ENCODE results near the gene CLEC6A.

The CLEC6A gene

GRCh38 chr12:8453021-8453513 is 2.7 kb upstream of the CLEC6A start:
- Histone ChIP-seq H3K4ac (ENCODE audit: low read length) (no peak overlapping the region), H2BK5ac (ENCODE audit: low read length) (no peak overlapping the region), H3K27ac (replicated peaks; ENCODE audit: low read length) (no peak overlapping the region), H3K79me1 (ENCODE audit: low read depth, low read length) (no peaks in the 10 kb centered on the region), H4K8ac (ENCODE audit: low read depth, low read length) (no peak overlapping the region), H3K9me3 (replicated peaks in 1 of 2; ENCODE audit: control insufficient read depth in 2 of 2, insufficient read depth in 1 of 2, low read depth in 1 of 2, low read length in 2 of 2) (peaks cover 0 to 1% of the 10 kb centered on the region in 2 donors), H4K91ac (ENCODE audit: low read depth, low read length, poor library complexity) (no peak overlapping the region), H3K4me1 (ENCODE audit: control insufficient read depth in 2 of 2, insufficient read depth in 1 of 2, low read depth in 1 of 2, low read length in 2 of 2) (peaks cover 0 to 2% of the 10 kb centered on the region in 2 donors), H3K23ac (ENCODE audit: low read depth, low read length, poor library complexity) (no peak overlapping the region), H2BK15ac (ENCODE audit: low read length) (no peak overlapping the region), H2BK120ac (ENCODE audit: low read depth, low read length) (no peak overlapping the region), H3K27me3 (ENCODE audit: control insufficient read depth in 3 of 3, insufficient read depth in 3 of 3, low read depth in 1 of 3, low read length in 3 of 3) (no peaks in the 10 kb centered on the region), H3K18ac (ENCODE audit: low read length) (no peak overlapping the region), H3K14ac (ENCODE audit: low read length) (no peak overlapping the region), H3K36me3 (replicated peaks in 1 of 2; ENCODE audit: control insufficient read depth in 2 of 2, insufficient read depth in 2 of 2, low read length in 2 of 2) (no peaks in the 10 kb centered on the region), H2BK12ac (ENCODE audit: low read length) (no peak overlapping the region), H3K4me3 (ENCODE audit: low read length in 2 of 2) (no peak overlapping the region), H2AK5ac (ENCODE audit: low read depth, low read length) (no peak overlapping the region), H3K4me2 (ENCODE audit: insufficient read depth, low read length, poor library complexity, severe bottlenecking) (no peak overlapping the region), H3K9ac (ENCODE audit: low read depth, low read length, poor library complexity) (no peak overlapping the region), H2AFZ (ENCODE audit: low read length) (no peak overlapping the region)
- WGBS, 2 donors (ENCODE audit: extremely low coverage in 2 of 2, insufficient read length in 2 of 2, insufficient replicate concordance in 1 of 2): no CpG with 5 or more reads among the region's 4 CpGs
- no peak for DNase-seq (ENCODE audit: low spot score)

GRCh38 chr12:8453796-8454195 is 2.0 kb upstream of the CLEC6A start:
- no peak for DNase-seq (ENCODE audit: low spot score)
- H3K18ac ChIP-seq (ENCODE audit: low read length): no peak overlapping the region
- H3K27me3 ChIP-seq (ENCODE audit: control insufficient read depth in 3 of 3, insufficient read depth in 3 of 3, low read depth in 1 of 3, low read length in 3 of 3): no peaks in the 10 kb centered on the region
- H3K9ac ChIP-seq (ENCODE audit: low read depth, low read length, poor library complexity): no peak overlapping the region
- H3K79me1 ChIP-seq (ENCODE audit: low read depth, low read length): no peaks in the 10 kb centered on the region
- no peaks in the 10 kb centered on the region for H3K36me3 ChIP-seq (replicated peaks in 1 of 2; ENCODE audit: control insufficient read depth in 2 of 2, insufficient read depth in 2 of 2, low read length in 2 of 2)
- no peak overlapping the region for H3K4ac ChIP-seq (ENCODE audit: low read length)
- no peak overlapping the region for H3K27ac ChIP-seq (replicated peaks; ENCODE audit: low read length)
- no peak overlapping the region for H4K91ac ChIP-seq (ENCODE audit: low read depth, low read length, poor library complexity)
- H3K4me1 ChIP-seq (ENCODE audit: control insufficient read depth in 2 of 2, insufficient read depth in 1 of 2, low read depth in 1 of 2, low read length in 2 of 2): peaks cover 0 to 2% of the 10 kb centered on the region in 2 donors
- H2BK15ac ChIP-seq (ENCODE audit: low read length): no peak overlapping the region
- H3K14ac ChIP-seq (ENCODE audit: low read length): no peak overlapping the region
- peaks cover 0 to 1% of the 10 kb centered on the region in 2 donors for H3K9me3 ChIP-seq (replicated peaks in 1 of 2; ENCODE audit: control insufficient read depth in 2 of 2, insufficient read depth in 1 of 2, low read depth in 1 of 2, low read length in 2 of 2)
- no peak overlapping the region for H2BK5ac ChIP-seq (ENCODE audit: low read length)
- WGBS, 2 donors (ENCODE audit: extremely low coverage in 2 of 2, insufficient read length in 2 of 2, insufficient replicate concordance in 1 of 2): no CpG with 5 or more reads among the region's 1 CpG
- H3K23ac ChIP-seq (ENCODE audit: low read depth, low read length, poor library complexity): no peak overlapping the region
- no peak overlapping the region for H2AK5ac ChIP-seq (ENCODE audit: low read depth, low read length)
- H2BK12ac ChIP-seq (ENCODE audit: low read length): no peak overlapping the region
- H2AFZ ChIP-seq (ENCODE audit: low read length): no peak overlapping the region
- no peak overlapping the region for H2BK120ac ChIP-seq (ENCODE audit: low read depth, low read length)
- H3K4me3 ChIP-seq (ENCODE audit: low read length in 2 of 2): no peak overlapping the region
- no peak overlapping the region for H4K8ac ChIP-seq (ENCODE audit: low read depth, low read length)
- H3K4me2 ChIP-seq (ENCODE audit: insufficient read depth, low read length, poor library complexity, severe bottlenecking): no peak overlapping the region

- H2AFZ ChIP-seq (ENCODE audit: low read length): no peak overlapping the region
- H3K4ac ChIP-seq (ENCODE audit: low read length): no peak overlapping the region
- H3K36me3 ChIP-seq (replicated peaks in 1 of 2; ENCODE audit: control insufficient read depth in 2 of 2, insufficient read depth in 2 of 2, low read length in 2 of 2): no peaks in the 10 kb centered on the region
- H2BK12ac ChIP-seq (ENCODE audit: low read length): no peak overlapping the region
- H3K4me3 ChIP-seq (ENCODE audit: low read length in 2 of 2): no peak overlapping the region
- no peak overlapping the region for H3K23ac ChIP-seq (ENCODE audit: low read depth, low read length, poor library complexity)
- no peak overlapping the region for H3K27ac ChIP-seq (replicated peaks; ENCODE audit: low read length)
- H2AK5ac ChIP-seq (ENCODE audit: low read depth, low read length): no peak overlapping the region
- H2BK120ac ChIP-seq (ENCODE audit: low read depth, low read length): no peak overlapping the region
- H3K4me2 ChIP-seq (ENCODE audit: insufficient read depth, low read length, poor library complexity, severe bottlenecking): no peak overlapping the region
- no peak overlapping the region for H4K91ac ChIP-seq (ENCODE audit: low read depth, low read length, poor library complexity)
- no peaks in the 10 kb centered on the region for H3K79me1 ChIP-seq (ENCODE audit: low read depth, low read length)
- no peak for DNase-seq (ENCODE audit: low spot score)
- no peaks in the 10 kb centered on the region for H3K27me3 ChIP-seq (ENCODE audit: control insufficient read depth in 3 of 3, insufficient read depth in 3 of 3, low read depth in 1 of 3, low read length in 3 of 3)
- H3K14ac ChIP-seq (ENCODE audit: low read length): no peak overlapping the region
- no peak overlapping the region for H3K18ac ChIP-seq (ENCODE audit: low read length)
- H4K8ac ChIP-seq (ENCODE audit: low read depth, low read length): no peak overlapping the region
- H3K9ac ChIP-seq (ENCODE audit: low read depth, low read length, poor library complexity): no peak overlapping the region
- H2BK5ac ChIP-seq (ENCODE audit: low read length): no peak overlapping the region
- peaks cover 0 to 2% of the 10 kb centered on the region in 2 donors for H3K4me1 ChIP-seq (ENCODE audit: control insufficient read depth in 2 of 2, insufficient read depth in 1 of 2, low read depth in 1 of 2, low read length in 2 of 2)
- no peak overlapping the region for H2BK15ac ChIP-seq (ENCODE audit: low read length)
- peaks cover 0 to 1% of the 10 kb centered on the region in 2 donors for H3K9me3 ChIP-seq (replicated peaks in 1 of 2; ENCODE audit: control insufficient read depth in 2 of 2, insufficient read depth in 1 of 2, low read depth in 1 of 2, low read length in 2 of 2)
These were observed 491 bp upstream of the CLEC6A start for GRCh38 chr12:8455271-8455670.

GRCh38 chr12:8461426-8461825 is 5.7 kb downstream of the CLEC6A start:
- no peak for DNase-seq (ENCODE audit: low spot score)

More at GRCh38 chr12:8461426-8461825, 5.7 kb downstream of the CLEC6A start:
- no peaks in the 10 kb centered on the region for H3K9me3 ChIP-seq (replicated peaks in 1 of 2; ENCODE audit: control insufficient read depth in 2 of 2, insufficient read depth in 1 of 2, low read depth in 1 of 2, low read length in 2 of 2)
- no peak overlapping the region for H2AK5ac ChIP-seq (ENCODE audit: low read depth, low read length)
- WGBS, 2 donors (ENCODE audit: extremely low coverage in 2 of 2, insufficient read length in 2 of 2, insufficient replicate concordance in 1 of 2): no CpG with 5 or more reads among the region's 2 CpGs
- no peak overlapping the region for H4K91ac ChIP-seq (ENCODE audit: low read depth, low read length, poor library complexity)
- no peak overlapping the region for H2BK5ac ChIP-seq (ENCODE audit: low read length)
- no peaks in the 10 kb centered on the region for H3K79me1 ChIP-seq (ENCODE audit: low read depth, low read length)
- H3K27me3 ChIP-seq (ENCODE audit: control insufficient read depth in 3 of 3, insufficient read depth in 3 of 3, low read depth in 1 of 3, low read length in 3 of 3): no peaks in the 10 kb centered on the region
- H3K27ac ChIP-seq (replicated peaks; ENCODE audit: low read length): peak overlapping the region; percentile 33
- peaks cover 0 to 4% of the 10 kb centered on the region in 2 donors for H3K4me1 ChIP-seq (ENCODE audit: control insufficient read depth in 2 of 2, insufficient read depth in 1 of 2, low read depth in 1 of 2, low read length in 2 of 2)
- no peak overlapping the region for H2AFZ ChIP-seq (ENCODE audit: low read length)
- H3K14ac ChIP-seq (ENCODE audit: low read length): no peak overlapping the region
- no peak overlapping the region for H2BK12ac ChIP-seq (ENCODE audit: low read length)
- no peak overlapping the region for H3K4me2 ChIP-seq (ENCODE audit: insufficient read depth, low read length, poor library complexity, severe bottlenecking)
- H2BK120ac ChIP-seq (ENCODE audit: low read depth, low read length): no peak overlapping the region
- H2BK15ac ChIP-seq (ENCODE audit: low read length): no peak overlapping the region
- no peak overlapping the region for H3K4ac ChIP-seq (ENCODE audit: low read length)
- H4K8ac ChIP-seq (ENCODE audit: low read depth, low read length): no peak overlapping the region
- no peak overlapping the region for H3K23ac ChIP-seq (ENCODE audit: low read depth, low read length, poor library complexity)
- no peak overlapping the region for H3K4me3 ChIP-seq (ENCODE audit: low read length in 2 of 2)
- no peaks in the 10 kb centered on the region for H3K36me3 ChIP-seq (replicated peaks in 1 of 2; ENCODE audit: control insufficient read depth in 2 of 2, insufficient read depth in 2 of 2, low read length in 2 of 2)
- H3K18ac ChIP-seq (ENCODE audit: low read length): no peak overlapping the region
- no peak overlapping the region for H3K9ac ChIP-seq (ENCODE audit: low read depth, low read length, poor library complexity)
